ENCODE measurements around the gene CSAD.
A peak's percentile ranks its signal among the peaks of the same experiment; 100 is the strongest.
"Not testable (repeated sequence)": the region's sequence is repeated elsewhere in the genome, so short reads cannot be mapped to it uniquely, and the experiment has no call there.

Gene CSAD

GRCh38 chr12:53218551-53219291 lies 38.0 kb upstream of the CSAD start:
- peak in 3 of 51 donors; percentile 20 to 43 (median 39) for DNase-seq

GRCh38 chr12:53217931-53218307 lies 37.2 kb upstream of the CSAD start:
- peak in 1 of 51 donors; percentile 22 for DNase-seq

- DNase-seq = peak in 1 of 51 donors; percentile 19
Measured at GRCh38 chr12:53217051-53217930, 36.6 kb upstream of the CSAD start.

GRCh38 chr12:53215497-53215896 lies 34.8 kb upstream of the CSAD start:
- DNase-seq = no peak

GRCh38 chr12:53214687-53215455 lies 34.1 kb upstream of the CSAD start:
- DNase-seq = no peak

- no peak for DNase-seq
Measured at GRCh38 chr12:53214221-53214620, 33.5 kb upstream of the CSAD start.

GRCh38 chr12:53213348-53213747 lies 32.6 kb upstream of the CSAD start:
- peak in 50 of 51 donors; percentile 30 to 91 (median 66) for DNase-seq

- no peak for DNase-seq
Measured at GRCh38 chr12:53212931-53213330, 32.2 kb upstream of the CSAD start.

- DNase-seq = no peak
Measured at GRCh38 chr12:53211476-53212381, 31.0 kb upstream of the CSAD start.

GRCh38 chr12:53210843-53211242 lies 30.1 kb upstream of the CSAD start:
- DNase-seq = no peak

GRCh38 chr12:53208877-53209463 lies 28.2 kb upstream of the CSAD start:
- DNase-seq = no peak

- DNase-seq = no peak
Measured at GRCh38 chr12:53208435-53208834, 27.7 kb upstream of the CSAD start.

GRCh38 chr12:53207042-53207441 lies 26.3 kb upstream of the CSAD start, which contains the start of gene ITGB7:
TSS of gene ITGB7 (minus strand) at chr12:53207251. CDS start at chr12:53200443, 6,808 bp downstream.
- no peak for DNase-seq

- no peak for DNase-seq
Measured at GRCh38 chr12:53205747-53206419, 25.2 kb upstream of the CSAD start.

- DNase-seq = no peak
Measured at GRCh38 chr12:53204351-53204750, 23.6 kb upstream of the CSAD start.

- not testable (repeated sequence) for DNase-seq
Measured at GRCh38 chr12:53202316-53202715, 21.6 kb upstream of the CSAD start.

- DNase-seq = no peak
Measured at GRCh38 chr12:53201639-53202038, 20.9 kb upstream of the CSAD start.

GRCh38 chr12:53201177-53201541 lies 20.4 kb upstream of the CSAD start:
- no peak for DNase-seq

- no peak for DNase-seq
Measured at GRCh38 chr12:53200458-53201176, 19.9 kb upstream of the CSAD start.
